GM12878 (cell line): ENCODE data around the gene MAPRE3. TPM values are rescaled to one million over a fixed set of nuclear protein-coding genes. Genes with fewer than 3 reads are reported as not detected.

Source experiments
- ATF2 ChIP-seq: IDR thresholded peaks from 2 replicates; pipeline ENCODE4 v1.6.1; 2012; ENCODE audit warnings: low read length, inconsistent platforms
- BCL11A ChIP-seq: IDR thresholded peaks from 2 replicates; pipeline ENCODE4 v1.6.1; 2011; ENCODE audit warnings: low read depth, low read length
- BCL3 ChIP-seq: IDR thresholded peaks from 2 replicates; pipeline ENCODE4 v1.6.1; 2011; ENCODE audit warnings: borderline replicate concordance, low read depth, mild to moderate bottlenecking, moderate library complexity, low read length; ENCODE audit not compliant: insufficient read depth, poor library complexity, severe bottlenecking
- BHLHE40 ChIP-seq, 2 experiments: fragments of 450-650 bp in 1 of 2; IDR thresholded peaks; 2 replicates each; pipeline ENCODE4 v1.6.1; 2011 to 2017; ENCODE audit warnings: low read depth in 2 of 2, borderline replicate concordance in 1 of 2, improper control_type of control experiment in 1 of 2, low read length in 1 of 2, mild to moderate bottlenecking in 1 of 2
- BMI1 ChIP-seq: fragments of 450-650 bp; IDR thresholded peaks from 2 replicates; pipeline ENCODE4 v1.6.1; 2016; ENCODE audit warnings: mild to moderate bottlenecking, moderate library complexity, borderline replicate concordance
- CBX3 ChIP-seq: fragments of 200-600 bp; sonication (generic); IDR thresholded peaks from 2 replicates; pipeline ENCODE4 v1.6.1; 2016; ENCODE audit warnings: low read depth, borderline replicate concordance
- CEBPB ChIP-seq, 2 experiments: fragments of 150-350 bp in 1 of 2; IDR thresholded peaks; 2 replicates each; pipeline ENCODE4 v1.6.1; 2012 to 2014; ENCODE audit warnings: low read depth in 2 of 2, low read length in 2 of 2, borderline replicate concordance in 1 of 2, inconsistent platforms in 1 of 2
- CHD4 ChIP-seq: fragments of 200-600 bp; sonication (generic); IDR thresholded peaks from 2 replicates; pipeline ENCODE4 v1.6.1; 2016; ENCODE audit warnings: mild to moderate bottlenecking
- DPF2 ChIP-seq: fragments of 450-650 bp; IDR thresholded peaks from 2 replicates; pipeline ENCODE4 v1.6.1; 2017; ENCODE audit warnings: mild to moderate bottlenecking
- ESRRA ChIP-seq: IDR thresholded peaks from 2 replicates; pipeline ENCODE4 v1.6.1; 2012; ENCODE audit warnings: mild to moderate bottlenecking, low read length, improper control_type of control experiment
- GATAD2B ChIP-seq: fragments of 450-650 bp; conservative IDR thresholded peaks from 2 replicates; pipeline ENCODE4 v1.6.1; 2017; ENCODE audit warnings: low read depth, mild to moderate bottlenecking, moderate library complexity
- LARP7 ChIP-seq: fragments of 450-650 bp; IDR thresholded peaks from 2 replicates; pipeline ENCODE4 v1.6.1; 2017; ENCODE audit warnings: mild to moderate bottlenecking
- MEF2A ChIP-seq: IDR thresholded peaks from 2 replicates; pipeline ENCODE4 v1.6.1; 2011; ENCODE audit warnings: low read depth, mild to moderate bottlenecking, low read length, moderate library complexity; ENCODE audit not compliant: insufficient read depth
- MTA3 ChIP-seq: IDR thresholded peaks from 2 replicates; pipeline ENCODE4 v1.6.1; 2012; ENCODE audit warnings: low read length, inconsistent platforms, borderline replicate concordance
- NFXL1 ChIP-seq: fragments of 450-650 bp; IDR thresholded peaks from 2 replicates; pipeline ENCODE4 v1.6.1; 2017; ENCODE audit warnings: antibody characterized with exemption, mild to moderate bottlenecking, borderline replicate concordance
- PBX3 ChIP-seq: IDR thresholded peaks from 2 replicates; pipeline ENCODE4 v1.6.1; 2011; ENCODE audit warnings: mild to moderate bottlenecking, low read depth, low read length, moderate library complexity; ENCODE audit not compliant: insufficient replicate concordance
- POLR2A ChIP-seq: IDR thresholded peaks from 2 replicates; pipeline ENCODE4 v1.6.1; 2011; ENCODE audit warnings: low read depth, mild to moderate bottlenecking, low read length
- POU2F2 ChIP-seq: IDR thresholded peaks from 3 replicates; pipeline ENCODE4 v1.6.1; 2011; ENCODE audit warnings: low read depth, mild to moderate bottlenecking, low read length, borderline replicate concordance
- RB1 ChIP-seq: fragments of 450-650 bp; formaldehyde crosslinking; IDR thresholded peaks from 2 replicates; pipeline ENCODE4 v1.6.1; 2017; ENCODE audit warnings: mild to moderate bottlenecking, borderline replicate concordance
- RELB ChIP-seq: fragments of 450-650 bp; IDR thresholded peaks from 2 replicates; pipeline ENCODE4 v1.6.1; 2017; ENCODE audit warnings: low read depth, mild to moderate bottlenecking, moderate library complexity
- SMAD1 ChIP-seq: fragments of 450-650 bp; IDR thresholded peaks from 2 replicates; pipeline ENCODE4 v1.6.1; 2018; ENCODE audit warnings: mild to moderate bottlenecking, low read depth; ENCODE audit not compliant: partially characterized antibody
- TBL1XR1 ChIP-seq: IDR thresholded peaks from 2 replicates; pipeline ENCODE4 v1.6.1; 2012; ENCODE audit warnings: low read depth, low read length, improper control_type of control experiment
- TCF7 ChIP-seq: IDR thresholded peaks from 2 replicates; pipeline ENCODE4 v1.6.1; 2014; ENCODE audit warnings: antibody characterized with exemption, borderline replicate concordance
- WRNIP1 ChIP-seq: IDR thresholded peaks from 2 replicates; pipeline ENCODE4 v1.6.1; 2011; ENCODE audit warnings: low read depth, low read length, improper control_type of control experiment, borderline replicate concordance
- ZNF274 ChIP-seq: IDR thresholded peaks from one replicate; pipeline ENCODE4 v1.8.0; 2011; ENCODE audit not compliant: insufficient read length, insufficient read depth
- ZNF384 ChIP-seq: IDR thresholded peaks from 2 replicates; pipeline ENCODE4 v1.6.1; 2012; ENCODE audit warnings: low read depth, mild to moderate bottlenecking, low read length, improper control_type of control experiment, borderline replicate concordance
- polyA plus RNA-seq, 11 experiments: library from polyadenylated mRNA; depleted of rRNA in 4 of 11; unstranded in 6 of 11; stranded (reverse) in 5 of 11; fragments of >200 nt; fragmentation: Nextera tagmentation in 4 of 11; fragmentation: Illumina TruSeq in 1 of 11; extraction: Ambion mirVana in 4 of 11; extraction: Trizol in 1 of 11; gene quantifications; 1 replicate in 1 of 11; 2 replicates in 10 of 11; pipeline versions ENCODE4 v1.2.1 to v1.2.3, GENCODE V29; 2011 to 2016; ENCODE audit warnings: inconsistent platforms in 2 of 11, missing spikeins in 2 of 11, low read depth in 1 of 11
- total RNA-seq, 4 experiments: library from RNA; depleted of rRNA in 3 of 4; stranded (reverse); fragments of >200 nt in 3 of 4; fragmentation: Illumina TruSeq in 1 of 4; extraction: Trizol in 1 of 4; gene quantifications; 2 replicates each; pipeline versions ENCODE4 v1.2.1 to v1.2.3, GENCODE V29; 2013 to 2021

Gene MAPRE3
- total and polyA plus RNA-seq, 10 of the 15 experiments (the other 5 are each of a cell fraction or from before 2014, with no cell fraction given): 0.03 to 1.3 (median 0.73) TPM; not detected in 1

GRCh38 chr2:27049422-27050280, 79.2 kb downstream of the MAPRE3 start (continued):
- TF ChIP-seq ATF2: no peak
- TF ChIP-seq LARP7: peak; percentile 40
- no peak for TF ChIP-seq CBX3
- TF ChIP-seq MTA3: no peak
- peak; percentile 65; the same call in 1 of the 2 replicates for TF ChIP-seq GATAD2B
- TF ChIP-seq WRNIP1: no peak
- no peak for TF ChIP-seq PBX3
- TF ChIP-seq POLR2A: peak; percentile 68
- TF ChIP-seq RELB: no peak
- TF ChIP-seq ZNF384: no peak
- peak; percentile 41; the same call in 2 of the 3 replicates for TF ChIP-seq POU2F2
- TF ChIP-seq RB1: no peak
- TF ChIP-seq BCL11A: no peak
- TF ChIP-seq BCL3: no peak
- TF ChIP-seq TCF7: no peak
- TF ChIP-seq BHLHE40 (IDR thresholded peaks at IDR 0.05; ENCODE audit: borderline replicate concordance in 1 of 2, low read depth in 2 of 2, low read length in 1 of 2): peak; percentile 73 to 89; a peak in 3 of 4 replicates
- no peak for TF ChIP-seq ZNF274
- TF ChIP-seq BMI1: no peak
- TF ChIP-seq ESRRA: no peak
- peak; percentile 78; the same call in 1 of the 2 replicates for TF ChIP-seq DPF2
- no peak for TF ChIP-seq MEF2A
- no peak for TF ChIP-seq SMAD1
- TF ChIP-seq NFXL1: no peak
- TF ChIP-seq CEBPB (IDR thresholded peaks at IDR 0.05; ENCODE audit: borderline replicate concordance in 1 of 2, low read depth in 2 of 2, low read length in 2 of 2): no peak
- TF ChIP-seq TBL1XR1: no peak
- no peak for TF ChIP-seq CHD4
